SJCRH30 (cell line): ENCODE measurements around the gene RAB31. TPM values are rescaled to one million over a fixed set of nuclear protein-coding genes. Genes with fewer than 3 reads are reported as not detected.
"Not testable (repeated sequence)": the region's sequence is repeated elsewhere in the genome, so short reads cannot be mapped to it uniquely, and the experiment has no call there.

Experiments
- DNase-seq, 2 experiments: peaks; one replicate each; pipeline ENCODE4 v3.0.0-alpha.2; 2015 to 2020
- H3K27ac ChIP-seq: fragments of 250-450 bp; sonication (Bioruptor Pico); 2 replicates; pipeline ENCODE4 v1.5.1; 2020; ENCODE audit warnings: mild to moderate bottlenecking, moderate library complexity
- H3K27me3 ChIP-seq: fragments of 250-450 bp; sonication (Bioruptor Pico); 2 replicates; pipeline ENCODE4 v1.5.1; 2020; ENCODE audit warnings: mild to moderate bottlenecking, moderate library complexity
- H3K36me3 ChIP-seq: fragments of 250-450 bp; sonication (Bioruptor Pico); 2 replicates; pipeline ENCODE4 v1.5.1; 2020; ENCODE audit warnings: mild to moderate bottlenecking, moderate library complexity
- H3K4me1 ChIP-seq: fragments of 250-450 bp; sonication (Bioruptor Pico); 2 replicates; pipeline ENCODE4 v1.5.1; 2020; ENCODE audit warnings: mild to moderate bottlenecking, moderate library complexity
- H3K4me3 ChIP-seq: fragments of 250-450 bp; sonication (Bioruptor Pico); 2 replicates; pipeline ENCODE4 v1.5.1; 2020; ENCODE audit warnings: mild to moderate bottlenecking, moderate library complexity
- H3K9me3 ChIP-seq: fragments of 250-450 bp; sonication (Bioruptor Pico); replicated peaks from 2 replicates; pipeline ENCODE4 v1.5.1; 2020; ENCODE audit warnings: mild to moderate bottlenecking, moderate library complexity
- total RNA-seq: library from RNA; depleted of rRNA; stranded (reverse); fragments of >200 nt; shearing (Covaris generic); gene quantifications from 2 replicates; pipeline ENCODE4 v1.2.3, GENCODE V29; 2014; rRNA removed

RAB31 gene
- total RNA-seq, result 7.1 and 8.1 TPM in 2 replicates

- no peaks in the 10 kb centered on the region for H3K27me3 ChIP-seq
- no peaks in the 10 kb centered on the region for H3K4me1 ChIP-seq
- H3K9me3 ChIP-seq, result no peaks in the 10 kb centered on the region
- no peak within 1 kb of the TSS for H3K27ac ChIP-seq
- no peaks in the 10 kb centered on the region for H3K36me3 ChIP-seq
- peak; percentile 15 to 34 for DNase-seq
- peak within 1 kb of the TSS; percentile 65 for H3K4me3 ChIP-seq
These were observed at the start of gene RAB31 for GRCh38 chr18:9708057-9708433. Gene RAB31, plus strand, starts transcription at chr18:9708301. Its CDS starts 105 bp downstream, at chr18:9708406.

GRCh38 chr18:9659499-9660375 lies 48.4 kb upstream of the RAB31 start:
- H3K4me3 ChIP-seq, result no peak overlapping the region
- no peaks in the 10 kb centered on the region for H3K9me3 ChIP-seq
- H3K4me1 ChIP-seq, result no peaks in the 10 kb centered on the region
- DNase-seq, result no peak
- H3K36me3 ChIP-seq, result no peaks in the 10 kb centered on the region
- H3K27ac ChIP-seq, result no peak overlapping the region
- no peaks in the 10 kb centered on the region for H3K27me3 ChIP-seq

GRCh38 chr18:9661564-9661963 lies 46.5 kb upstream of the RAB31 start:
- H3K36me3 ChIP-seq, result no peaks in the 10 kb centered on the region
- no peak overlapping the region for H3K4me3 ChIP-seq
- H3K27ac ChIP-seq, result no peak overlapping the region
- no peaks in the 10 kb centered on the region for H3K27me3 ChIP-seq
- no peaks in the 10 kb centered on the region for H3K4me1 ChIP-seq
- H3K9me3 ChIP-seq, result no peaks in the 10 kb centered on the region
- no peak for DNase-seq

GRCh38 chr18:9663377-9663776 lies 44.7 kb upstream of the RAB31 start:
- no peaks in the 10 kb centered on the region for H3K4me1 ChIP-seq
- DNase-seq, result no peak
- no peaks in the 10 kb centered on the region for H3K36me3 ChIP-seq
- no peaks in the 10 kb centered on the region for H3K27me3 ChIP-seq
- no peaks in the 10 kb centered on the region for H3K9me3 ChIP-seq
- H3K4me3 ChIP-seq, result no peak overlapping the region
- no peak overlapping the region for H3K27ac ChIP-seq

GRCh38 chr18:9665314-9665713 lies 42.8 kb upstream of the RAB31 start:
- no peak for DNase-seq
- no peaks in the 10 kb centered on the region for H3K36me3 ChIP-seq
- no peaks in the 10 kb centered on the region for H3K9me3 ChIP-seq
- no peaks in the 10 kb centered on the region for H3K27me3 ChIP-seq
- H3K4me1 ChIP-seq, result no peaks in the 10 kb centered on the region
- H3K4me3 ChIP-seq, result no peak overlapping the region
- no peak overlapping the region for H3K27ac ChIP-seq

GRCh38 chr18:9666548-9666947 lies 41.6 kb upstream of the RAB31 start:
- no peaks in the 10 kb centered on the region for H3K36me3 ChIP-seq
- no peak overlapping the region for H3K27ac ChIP-seq
- H3K4me1 ChIP-seq, result no peaks in the 10 kb centered on the region
- DNase-seq, result no peak
- H3K27me3 ChIP-seq, result no peaks in the 10 kb centered on the region
- H3K4me3 ChIP-seq, result no peak overlapping the region
- no peaks in the 10 kb centered on the region for H3K9me3 ChIP-seq

- Histone ChIP-seq H3K4me1 (no peaks in the 10 kb centered on the region), H3K36me3 (no peaks in the 10 kb centered on the region), H3K27me3 (no peaks in the 10 kb centered on the region), H3K27ac (no peak overlapping the region), H3K9me3 (no peaks in the 10 kb centered on the region), H3K4me3 (no peak overlapping the region)
- no peak for DNase-seq
These were observed 39.1 kb upstream of the RAB31 start for GRCh38 chr18:9669016-9669415.

- Histone ChIP-seq H3K36me3 (no peaks in the 10 kb centered on the region), H3K27me3 (no peaks in the 10 kb centered on the region), H3K27ac (no peak overlapping the region), H3K9me3 (no peaks in the 10 kb centered on the region), H3K4me3 (no peak overlapping the region), H3K4me1 (no peaks in the 10 kb centered on the region)
- no peak for DNase-seq
These were observed 36.9 kb upstream of the RAB31 start for GRCh38 chr18:9671214-9671613.

- no peaks in the 10 kb centered on the region for H3K36me3 ChIP-seq
- H3K4me1 ChIP-seq, result no peaks in the 10 kb centered on the region
- H3K27ac ChIP-seq, result no peak overlapping the region
- no peaks in the 10 kb centered on the region for H3K9me3 ChIP-seq
- no peak overlapping the region for H3K4me3 ChIP-seq
- no peaks in the 10 kb centered on the region for H3K27me3 ChIP-seq
- peak; percentile 15 to 37 for DNase-seq
These were observed 34.5 kb upstream of the RAB31 start for GRCh38 chr18:9673296-9674251.

GRCh38 chr18:9678216-9678615 lies 29.9 kb upstream of the RAB31 start:
- not testable (repeated sequence) for DNase-seq, H3K36me3 ChIP-seq, H3K27ac ChIP-seq, H3K27me3 ChIP-seq, H3K4me3 ChIP-seq, H3K9me3 ChIP-seq, H3K4me1 ChIP-seq

GRCh38 chr18:9679125-9679524 lies 29.0 kb upstream of the RAB31 start:
- H3K36me3 ChIP-seq, result no peaks in the 10 kb centered on the region

GRCh38 chr18:9681217-9681616 lies 26.9 kb upstream of the RAB31 start:
- H3K4me1 ChIP-seq, result no peaks in the 10 kb centered on the region
- H3K36me3 ChIP-seq, result no peaks in the 10 kb centered on the region
- H3K4me3 ChIP-seq, result no peak overlapping the region
- no peaks in the 10 kb centered on the region for H3K27me3 ChIP-seq
- no peak overlapping the region for H3K27ac ChIP-seq
- no peaks in the 10 kb centered on the region for H3K9me3 ChIP-seq
- no peak for DNase-seq

More at GRCh38 chr18:9679125-9679524, 29.0 kb upstream of the RAB31 start:
- Histone ChIP-seq H3K4me1 (no peaks in the 10 kb centered on the region), H3K27ac (no peak overlapping the region), H3K4me3 (no peak overlapping the region), H3K9me3 (no peaks in the 10 kb centered on the region), H3K27me3 (no peaks in the 10 kb centered on the region)
- no peak for DNase-seq

- Histone ChIP-seq H3K4me3 (no peak overlapping the region), H3K27me3 (no peaks in the 10 kb centered on the region), H3K36me3 (no peaks in the 10 kb centered on the region), H3K4me1 (no peaks in the 10 kb centered on the region), H3K27ac (no peak overlapping the region), H3K9me3 (no peaks in the 10 kb centered on the region)
- no peak for DNase-seq
These were observed 25.5 kb upstream of the RAB31 start for GRCh38 chr18:9682572-9682971.

- peak overlapping the region; percentile 45; the same call in 1 of the 2 replicates for H3K27ac ChIP-seq
- peak; percentile 78 to 83 for DNase-seq
- no peaks in the 10 kb centered on the region for H3K36me3 ChIP-seq
- no peaks in the 10 kb centered on the region for H3K27me3 ChIP-seq
- no peaks in the 10 kb centered on the region for H3K4me1 ChIP-seq
- peak overlapping the region; percentile 20 for H3K4me3 ChIP-seq
- no peaks in the 10 kb centered on the region for H3K9me3 ChIP-seq
These were observed 24.4 kb upstream of the RAB31 start for GRCh38 chr18:9683418-9684396.
